ENCODE measurements around the gene HK2. TPM values are rescaled to one million over a fixed set of nuclear protein-coding genes. Genes with fewer than 3 reads are reported as not detected.
A peak's percentile ranks its signal among the peaks of the same experiment; 100 is the strongest.
"Not testable (repeated sequence)": the region's sequence is repeated elsewhere in the genome, so short reads cannot be mapped to it uniquely, and the experiment has no call there.

HK2 gene
- total RNA-seq, 3 donors from 2014 or later, result 9.8 to 39.2 (median 19.9) TPM

DNA sequence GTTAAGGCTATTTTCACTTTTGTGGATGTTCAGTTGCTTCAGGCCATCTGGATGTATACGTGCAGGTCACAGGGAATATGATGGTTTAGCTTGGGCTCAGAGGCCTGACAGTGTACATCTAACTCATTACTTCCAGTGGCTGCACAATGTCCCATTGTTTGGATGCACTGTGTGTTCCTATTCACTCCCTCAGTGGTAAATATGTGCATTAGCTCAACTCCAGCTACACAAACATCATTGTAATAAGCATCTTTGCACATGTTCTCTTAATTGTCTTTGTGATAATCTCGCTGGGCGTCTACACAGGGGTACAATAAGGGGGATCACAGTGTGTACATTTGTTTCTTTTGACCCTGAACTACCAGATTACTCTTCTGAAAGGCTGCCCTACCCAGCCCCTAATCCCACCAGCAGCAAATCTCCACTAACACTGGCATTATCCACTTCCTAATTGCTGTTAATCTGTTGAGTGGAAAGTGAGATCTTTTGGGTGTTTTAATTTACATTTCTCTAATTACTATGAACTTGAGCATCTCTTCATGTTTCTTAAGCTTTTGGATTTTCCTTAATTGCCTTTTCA, 68.4 kb downstream of the HK2 start:
- intact Hi-C loops (cut with DNase I; ENCODE audit: low total_unique reads), result no loop called here
- Histone ChIP-seq H3K9me3 (no peaks in the 10 kb centered on the region), H3K27me3 (no peaks in the 10 kb centered on the region), H3K4me1 (no peaks in the 10 kb centered on the region), H3K36me3 (no peaks in the 10 kb centered on the region), H3K27ac (no peak overlapping the region), H3K4me3 (no peak overlapping the region)
- TF ChIP-seq POLR2A (IDR thresholded peaks at IDR 0.05), result no peak
- TF ChIP-seq, protein P1, sequence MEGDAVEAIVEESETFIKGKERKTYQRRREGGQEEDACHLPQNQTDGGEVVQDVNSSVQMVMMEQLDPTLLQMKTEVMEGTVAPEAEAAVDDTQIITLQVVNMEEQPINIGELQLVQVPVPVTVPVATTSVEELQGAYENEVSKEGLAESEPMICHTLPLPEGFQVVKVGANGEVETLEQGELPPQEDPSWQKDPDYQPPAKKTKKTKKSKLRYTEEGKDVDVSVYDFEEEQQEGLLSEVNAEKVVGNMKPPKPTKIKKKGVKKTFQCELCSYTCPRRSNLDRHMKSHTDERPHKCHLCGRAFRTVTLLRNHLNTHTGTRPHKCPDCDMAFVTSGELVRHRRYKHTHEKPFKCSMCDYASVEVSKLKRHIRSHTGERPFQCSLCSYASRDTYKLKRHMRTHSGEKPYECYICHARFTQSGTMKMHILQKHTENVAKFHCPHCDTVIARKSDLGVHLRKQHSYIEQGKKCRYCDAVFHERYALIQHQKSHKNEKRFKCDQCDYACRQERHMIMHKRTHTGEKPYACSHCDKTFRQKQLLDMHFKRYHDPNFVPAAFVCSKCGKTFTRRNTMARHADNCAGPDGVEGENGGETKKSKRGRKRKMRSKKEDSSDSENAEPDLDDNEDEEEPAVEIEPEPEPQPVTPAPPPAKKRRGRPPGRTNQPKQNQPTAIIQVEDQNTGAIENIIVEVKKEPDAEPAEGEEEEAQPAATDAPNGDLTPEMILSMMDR (IDR thresholded peaks at IDR 0.05), result no peak
- no peak for DNase-seq (ENCODE audit: low spot score in 2 of 2)

DNA sequence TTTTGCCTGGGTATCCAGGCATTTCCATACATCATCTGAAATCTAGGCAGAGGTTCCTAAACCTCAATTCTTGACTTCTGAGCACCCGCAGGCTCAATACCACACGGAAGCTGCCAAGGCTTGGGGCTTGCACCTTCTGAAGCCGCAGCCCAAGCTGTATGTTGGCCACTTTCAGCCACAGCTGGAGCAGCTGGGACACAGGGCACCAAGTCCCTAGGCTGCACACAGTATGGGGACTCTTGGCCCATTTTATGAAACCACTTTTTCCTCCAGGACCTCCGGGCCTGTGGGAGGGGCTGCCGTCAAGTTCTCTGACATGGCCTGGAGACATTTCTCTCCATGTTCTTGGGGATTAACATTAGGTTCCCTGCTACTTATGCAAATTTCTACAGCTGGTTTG, 72.5 kb downstream of the HK2 start:
- Histone ChIP-seq H3K4me3 (no peak overlapping the region), H3K27ac (no peak overlapping the region), H3K27me3 (no peaks in the 10 kb centered on the region), H3K36me3 (no peaks in the 10 kb centered on the region), H3K9me3 (no peaks in the 10 kb centered on the region), H3K4me1 (no peaks in the 10 kb centered on the region)
- DNase-seq (ENCODE audit: low spot score in 2 of 2), result no peak
- TF ChIP-seq POLR2AphosphoS5 (IDR thresholded peaks at IDR 0.05), result no peak
- TF ChIP-seq POLR2A (IDR thresholded peaks at IDR 0.05), result no peak
- TF ChIP-seq, protein P1 (IDR thresholded peaks at IDR 0.05), result no peak
- intact Hi-C loops (cut with DNase I; ENCODE audit: low total_unique reads), result no loop called here

- H3K9me3 ChIP-seq; H3K36me3 ChIP-seq; intact Hi-C loops (cut with DNase I; ENCODE audit: low total_unique reads); H3K4me1 ChIP-seq; H3K4me3 ChIP-seq; DNase-seq (ENCODE audit: low spot score in 2 of 2); H3K27me3 ChIP-seq; H3K27ac ChIP-seq: not testable (repeated sequence)
These were observed 73.6 kb downstream of the HK2 start for GRCh38 chr2:74907560-74907959.

DNA sequence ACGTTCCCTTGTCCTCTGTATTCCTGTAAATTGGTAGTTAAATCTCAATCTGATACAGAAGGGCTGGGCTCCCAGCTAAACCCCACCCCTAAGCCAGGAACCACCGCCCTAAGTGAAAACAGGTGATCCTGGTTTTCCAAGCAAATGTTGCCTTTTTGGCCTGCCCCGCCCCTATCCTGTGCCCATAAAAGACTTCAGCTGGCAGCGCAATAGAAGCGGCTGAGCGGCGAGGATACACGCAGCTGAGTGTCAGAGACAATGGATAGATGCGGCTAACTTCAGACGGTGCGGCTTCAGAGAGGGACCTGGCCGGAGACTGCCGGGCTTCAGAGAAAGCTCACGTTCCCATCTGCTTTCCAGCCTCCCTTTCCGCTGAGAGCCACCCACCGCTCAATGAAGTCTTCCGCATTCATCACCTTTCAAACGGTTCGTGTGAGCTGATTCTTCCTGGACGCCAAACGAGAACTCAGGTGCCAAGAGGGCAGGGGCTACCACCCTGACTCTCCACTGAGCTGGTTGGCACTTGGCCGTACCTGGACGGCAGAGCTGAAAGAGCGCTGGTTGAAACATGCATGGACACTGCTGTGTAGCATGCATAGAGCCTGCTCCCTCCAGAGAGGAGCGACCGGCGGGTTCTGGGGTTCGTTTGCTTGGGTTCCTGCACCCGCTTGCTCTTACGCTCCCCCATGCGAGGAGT, 75.0 kb downstream of the HK2 start:
- peaks cover 0 to 4% of the 10 kb centered on the region in 2 donors for H3K27me3 ChIP-seq
- H3K9me3 ChIP-seq, result no peaks in the 10 kb centered on the region
- H3K4me1 ChIP-seq, result no peaks in the 10 kb centered on the region
- DNase-seq (ENCODE audit: low spot score in 2 of 2), result no peak
- TF ChIP-seq POLR2A (IDR thresholded peaks at IDR 0.05), result no peak
- TF ChIP-seq POLR2AphosphoS5 (IDR thresholded peaks at IDR 0.05), result no peak
- TF ChIP-seq, protein P1 (IDR thresholded peaks at IDR 0.05), result no peak
- no peak overlapping the region for H3K27ac ChIP-seq
- H3K4me3 ChIP-seq, result peak overlapping the region in 1 of 3 donors; percentile 48
- intact Hi-C loops (cut with DNase I; ENCODE audit: low total_unique reads), result no loop called here
- no peaks in the 10 kb centered on the region for H3K36me3 ChIP-seq

DNA sequence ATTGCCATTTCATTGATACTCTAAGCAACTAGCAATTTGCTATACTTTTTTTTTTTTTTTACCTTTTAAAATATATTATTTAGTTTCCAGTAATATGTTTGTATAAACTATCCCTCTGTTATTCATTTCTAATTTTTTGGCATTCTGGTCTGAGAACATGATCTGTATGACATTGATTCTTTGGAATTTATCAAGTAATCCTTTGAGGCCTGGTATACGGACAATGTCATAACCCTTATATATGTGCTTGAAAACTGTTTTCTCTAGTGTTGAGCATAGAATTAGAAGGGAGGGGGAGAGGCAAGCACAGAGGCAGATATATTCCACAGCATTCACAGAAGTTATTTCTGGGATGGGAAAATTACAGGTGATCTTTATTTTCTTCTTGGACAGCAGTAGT, 76.3 kb downstream of the HK2 start:
- no peaks in the 10 kb centered on the region for H3K9me3 ChIP-seq
- no peak for DNase-seq (ENCODE audit: low spot score in 2 of 2)
- H3K4me1 ChIP-seq, result no peaks in the 10 kb centered on the region
- H3K4me3 ChIP-seq, result no peak overlapping the region
- TF ChIP-seq POLR2A (IDR thresholded peaks at IDR 0.05) (no peak), POLR2AphosphoS5 (IDR thresholded peaks at IDR 0.05) (no peak)
- TF ChIP-seq, protein P1 (IDR thresholded peaks at IDR 0.05), result no peak
- intact Hi-C loops (cut with DNase I; ENCODE audit: low total_unique reads), result no loop called here
- no peaks in the 10 kb centered on the region for H3K36me3 ChIP-seq
- peaks cover 0 to 4% of the 10 kb centered on the region in 2 donors for H3K27me3 ChIP-seq
- no peak overlapping the region for H3K27ac ChIP-seq
